ENCODE data around the gene LY6G5C. TPM values are rescaled to one million over a fixed set of nuclear protein-coding genes. Genes with fewer than 3 reads are reported as not detected.

Gene LY6G5C
- polyA plus RNA-seq, 1 donor (not counting 4 experiments of a cell fraction or from before 2014, with no cell fraction given), result 0.58 TPM

GRCh38 chr6:31700740-31701401 lies 20.0 kb upstream of the LY6G5C start:
- peaks cover 0 to 3% of the 10 kb centered on the region in 2 experiments for H3K36me3 ChIP-seq (ENCODE audit: control insufficient read depth in 2 of 2, extremely low read depth in 1 of 2, insufficient read depth in 2 of 2, low read length in 2 of 2)
- H3K4me1 ChIP-seq (ENCODE audit: control insufficient read depth, extremely low read depth, insufficient read depth, low read length), result peaks cover 9% of the 10 kb centered on the region
- no peak overlapping the region for H2AFZ ChIP-seq (ENCODE audit: control insufficient read depth, low read length)
- no peaks in the 10 kb centered on the region for H3K9me1 ChIP-seq (ENCODE audit: control insufficient read depth, extremely low read depth, insufficient read depth, low read length)
- H3K9ac ChIP-seq (ENCODE audit: control insufficient read depth, extremely low read depth, insufficient read depth, low read length), result no peak overlapping the region
- H3K27ac ChIP-seq (ENCODE audit: control insufficient read depth, insufficient read depth, low read length), result no peak overlapping the region
- no peaks in the 10 kb centered on the region for H3K27me3 ChIP-seq (ENCODE audit: control insufficient read depth, extremely low read depth, insufficient read depth, low read length)
- H3K9me3 ChIP-seq (ENCODE audit: control insufficient read depth, low read depth, low read length), result no peaks in the 10 kb centered on the region
- no peak overlapping the region for H3K4me3 ChIP-seq (ENCODE audit: control insufficient read depth in 2 of 3, extremely low read depth in 1 of 3, insufficient read depth in 2 of 3, low read depth in 1 of 3, low read length in 3 of 3)
- no peaks in the 10 kb centered on the region for H4K20me1 ChIP-seq (ENCODE audit: control insufficient read depth, extremely low read depth, insufficient read depth, low read length)
- no peak for FAIRE-seq
- dilution Hi-C loops (cut with MboI; ENCODE audit: extremely low pct_ligation_motif_present, low sequenced_read_pairs), result no loop called here
- no peak overlapping the region for H3K4me2 ChIP-seq (ENCODE audit: control insufficient read depth, extremely low read depth, insufficient read depth, low read depth, low read length)
- H3K79me2 ChIP-seq (ENCODE audit: control insufficient read depth, insufficient read depth, low read length), result peaks cover 19% of the 10 kb centered on the region
- TF ChIP-seq EZH2 (IDR thresholded peaks at IDR 0.05; ENCODE audit: low read length) (no peak), CTCF (optimal IDR thresholded peaks at IDR 0.05 in 1 of 3, IDR thresholded peaks at IDR 0.05 in 1 of 3, conservative IDR thresholded peaks at IDR 0.05 in 1 of 3; ENCODE audit: extremely low read depth in 1 of 3, insufficient read depth in 2 of 3, low read length in 3 of 3) (no peak)
- no peak for DNase-seq (ENCODE audit: low read depth, low spot score)

- H4K20me1 ChIP-seq (ENCODE audit: control insufficient read depth, extremely low read depth, insufficient read depth, low read length), result no peaks in the 10 kb centered on the region
- no peak overlapping the region for H3K27ac ChIP-seq (ENCODE audit: control insufficient read depth, insufficient read depth, low read length)
- no peak overlapping the region for H3K4me2 ChIP-seq (ENCODE audit: control insufficient read depth, extremely low read depth, insufficient read depth, low read depth, low read length)
- H2AFZ ChIP-seq (ENCODE audit: control insufficient read depth, low read length), result no peak overlapping the region
- peaks cover 18% of the 10 kb centered on the region for H3K79me2 ChIP-seq (ENCODE audit: control insufficient read depth, insufficient read depth, low read length)
- DNase-seq (ENCODE audit: low read depth, low spot score) (no peak), FAIRE-seq (no peak)
- H3K27me3 ChIP-seq (ENCODE audit: control insufficient read depth, extremely low read depth, insufficient read depth, low read length), result no peaks in the 10 kb centered on the region
- peaks cover 13 to 15% of the 10 kb centered on the region in 2 experiments for H3K36me3 ChIP-seq (ENCODE audit: control insufficient read depth in 2 of 2, extremely low read depth in 1 of 2, insufficient read depth in 2 of 2, low read length in 2 of 2)
- H3K9ac ChIP-seq (ENCODE audit: control insufficient read depth, extremely low read depth, insufficient read depth, low read length), result no peak overlapping the region
- dilution Hi-C loops (cut with MboI; ENCODE audit: extremely low pct_ligation_motif_present, low sequenced_read_pairs), result no loop called here
- H3K9me3 ChIP-seq (ENCODE audit: control insufficient read depth, low read depth, low read length), result no peaks in the 10 kb centered on the region
- TF ChIP-seq EZH2 (IDR thresholded peaks at IDR 0.05; ENCODE audit: low read length), result no peak
- TF ChIP-seq CTCF (optimal IDR thresholded peaks at IDR 0.05 in 1 of 3, IDR thresholded peaks at IDR 0.05 in 1 of 3, conservative IDR thresholded peaks at IDR 0.05 in 1 of 3; ENCODE audit: extremely low read depth in 1 of 3, insufficient read depth in 2 of 3, low read length in 3 of 3), result no peak
- H3K4me1 ChIP-seq (ENCODE audit: control insufficient read depth, extremely low read depth, insufficient read depth, low read length), result peaks cover 9% of the 10 kb centered on the region
- no peaks in the 10 kb centered on the region for H3K9me1 ChIP-seq (ENCODE audit: control insufficient read depth, extremely low read depth, insufficient read depth, low read length)
- no peak overlapping the region for H3K4me3 ChIP-seq (ENCODE audit: control insufficient read depth in 2 of 3, extremely low read depth in 1 of 3, insufficient read depth in 2 of 3, low read depth in 1 of 3, low read length in 3 of 3)
Measured at GRCh38 chr6:31697555-31697954, 16.7 kb upstream of the LY6G5C start.

All from keratinocyte (primary cell).